Amygdala (tissue), 56 donors: ENCODE results near the gene GALNT14.
A peak's percentile ranks its signal among the peaks of the same experiment; 100 is the strongest.

Experiments used
- DNase-seq, 56 donors: peaks; one replicate each; lab custom pipeline; 2025; lab: John Stamatoyannopoulos, UW

Gene GALNT14

GRCh38 chr2:31088504-31089195, 49.6 kb downstream of the GALNT14 start:
- no peak for DNase-seq

- no peak for DNase-seq
These were observed 50.7 kb downstream of the GALNT14 start for GRCh38 chr2:31087491-31087890.

GRCh38 chr2:31086590-31086989, 51.6 kb downstream of the GALNT14 start:
- no peak for DNase-seq

- no peak for DNase-seq
These were observed 54.8 kb downstream of the GALNT14 start for GRCh38 chr2:31083234-31083993.

- DNase-seq: no peak
These were observed 56.2 kb downstream of the GALNT14 start for GRCh38 chr2:31082002-31082401.

- no peak for DNase-seq
These were observed 56.7 kb downstream of the GALNT14 start for GRCh38 chr2:31081492-31081891.

- no peak for DNase-seq
These were observed 57.9 kb downstream of the GALNT14 start for GRCh38 chr2:31080361-31080760.

- DNase-seq: no peak
These were observed 58.6 kb downstream of the GALNT14 start for GRCh38 chr2:31079665-31080064.

- no peak for DNase-seq
These were observed 59.6 kb downstream of the GALNT14 start for GRCh38 chr2:31078579-31079105.

- DNase-seq: no peak
These were observed 60.2 kb downstream of the GALNT14 start for GRCh38 chr2:31078011-31078410.

- no peak for DNase-seq
These were observed 62.2 kb downstream of the GALNT14 start for GRCh38 chr2:31075941-31076590.

- no peak for DNase-seq
These were observed 62.8 kb downstream of the GALNT14 start for GRCh38 chr2:31075431-31075830.

GRCh38 chr2:31071741-31072140, 66.5 kb downstream of the GALNT14 start:
- DNase-seq: no peak

GRCh38 chr2:31070339-31071125, 67.7 kb downstream of the GALNT14 start:
- DNase-seq: no peak

- no peak for DNase-seq
These were observed 68.5 kb downstream of the GALNT14 start for GRCh38 chr2:31069643-31070325.

GRCh38 chr2:31067259-31067658, 71.0 kb downstream of the GALNT14 start:
- peak in 6 of 56 donors; percentile 6 to 42 (median 12) for DNase-seq

- DNase-seq: peak in 11 of 56 donors; percentile 3 to 43 (median 17)
These were observed 71.7 kb downstream of the GALNT14 start for GRCh38 chr2:31066551-31066950.

- no peak for DNase-seq
These were observed 72.2 kb downstream of the GALNT14 start for GRCh38 chr2:31066086-31066485.

GRCh38 chr2:31065356-31065755, 72.9 kb downstream of the GALNT14 start:
- DNase-seq: no peak

- DNase-seq: no peak
These were observed 77.8 kb downstream of the GALNT14 start for GRCh38 chr2:31060397-31060796.
